HG02759 (cell line): ENCODE data around the gene SEMA3C.
A peak's percentile ranks its signal among the peaks of the same experiment; 100 is the strongest.
"Not testable (repeated sequence)": the region's sequence is repeated elsewhere in the genome, so short reads cannot be mapped to it uniquely, and the experiment has no call there.

ENCODE experiments used
- ATAC-seq: cut with Tn5 transposase; IDR thresholded peaks from one replicate; pipeline ENCODE4 v1.9.1; 2021; ENCODE audit warnings: mild to moderate bottlenecking, moderate library complexity; ENCODE audit not compliant: unreplicated experiment

The SEMA3C gene

GRCh38 chr7:80929619-80930018 is 10.8 kb upstream of the SEMA3C start:
- ATAC-seq = no peak

GRCh38 chr7:80926955-80927354 is 8.1 kb upstream of the SEMA3C start:
- ATAC-seq = not testable (repeated sequence)

GRCh38 chr7:80924090-80924489 is 5.2 kb upstream of the SEMA3C start:
- ATAC-seq = no peak

GRCh38 chr7:80923211-80923612 is 4.4 kb upstream of the SEMA3C start:
- ATAC-seq = no peak

GRCh38 chr7:80922253-80923049 is 3.6 kb upstream of the SEMA3C start:
- ATAC-seq = no peak

- no peak for ATAC-seq
These were observed 2.3 kb upstream of the SEMA3C start for GRCh38 chr7:80921130-80921529.

GRCh38 chr7:80918399-80918798 is 452 bp downstream of the SEMA3C start:
- ATAC-seq = peak; percentile 62

GRCh38 chr7:80916770-80917741 is 1.8 kb downstream of the SEMA3C start:
- no peak for ATAC-seq

- no peak for ATAC-seq
These were observed 8.6 kb downstream of the SEMA3C start for GRCh38 chr7:80910228-80910627.

GRCh38 chr7:80908360-80908797 is 10.5 kb downstream of the SEMA3C start:
- ATAC-seq = no peak

- ATAC-seq = no peak
These were observed 11.2 kb downstream of the SEMA3C start for GRCh38 chr7:80907612-80908011.

GRCh38 chr7:80907141-80907601 is 11.7 kb downstream of the SEMA3C start:
- ATAC-seq = no peak

- ATAC-seq = no peak
These were observed 13.5 kb downstream of the SEMA3C start for GRCh38 chr7:80905334-80905733.

- ATAC-seq = no peak
These were observed 16.0 kb downstream of the SEMA3C start for GRCh38 chr7:80902716-80903308.

GRCh38 chr7:80902019-80902418 is 16.8 kb downstream of the SEMA3C start:
- ATAC-seq = no peak

- ATAC-seq = no peak
These were observed 18.0 kb downstream of the SEMA3C start for GRCh38 chr7:80900583-80901576.

GRCh38 chr7:80896906-80897598 is 21.8 kb downstream of the SEMA3C start:
- ATAC-seq = no peak

GRCh38 chr7:80895056-80895455 is 23.8 kb downstream of the SEMA3C start:
- no peak for ATAC-seq

- ATAC-seq = no peak
These were observed 27.6 kb downstream of the SEMA3C start for GRCh38 chr7:80891259-80891544.
